HepG2 (cell line): ENCODE results near the gene SLC1A5. TPM values are rescaled to one million over a fixed set of nuclear protein-coding genes. Genes with fewer than 3 reads are reported as not detected.

Experiments
- KDM1A ChIP-seq: IDR thresholded peaks from 2 replicates; pipeline ENCODE4 v1.6.1; 2016; ENCODE audit warnings: missing compliant biosample characterization
- MNT ChIP-seq: fragments of 450-650 bp; IDR thresholded peaks from 2 replicates; pipeline ENCODE4 v1.6.1; 2016
- MYC ChIP-seq: sonication (generic); formaldehyde crosslinking; IDR thresholded peaks from 2 replicates; pipeline ENCODE4 v1.9.0; 2021; ENCODE audit warnings: missing genetic modification reagents, borderline replicate concordance
- RARG ChIP-seq: sonication (generic); formaldehyde crosslinking; IDR thresholded peaks from 2 replicates; pipeline ENCODE4 v1.4.0; 2020; ENCODE audit warnings: low read depth, mild to moderate bottlenecking, missing genetic modification reagents
- SALL1 ChIP-seq: sonication (generic); formaldehyde crosslinking; IDR thresholded peaks from 2 replicates; pipeline ENCODE4 v1.8.0; 2022; ENCODE audit warnings: mild to moderate bottlenecking, missing genetic modification reagents
- ZNF687 ChIP-seq: sonication (generic); formaldehyde crosslinking; IDR thresholded peaks from 2 replicates; pipeline ENCODE4 v1.5.1; 2020; ENCODE audit warnings: mild to moderate bottlenecking, missing genetic modification reagents, moderate library complexity
- polyA plus RNA-seq, 8 experiments: library from polyadenylated mRNA; depleted of rRNA in 3 of 8; stranded (reverse) in 7 of 8; unstranded in 1 of 8; fragments of >200 nt; fragmentation: Illumina TruSeq in 4 of 8; extraction: Trizol in 4 of 8; gene quantifications; 2 replicates each; pipeline versions ENCODE4 v1.2.1 to v1.2.3, GENCODE V29; 2011 to 2016; ENCODE audit warnings: low read depth in 4 of 8, missing spikeins in 1 of 8, mixed read lengths in 1 of 8; ENCODE audit not compliant: insufficient read depth in 1 of 8
- total RNA-seq, 5 experiments: library from RNA; depleted of rRNA; stranded (reverse); fragments of >200 nt; fragmentation: Illumina TruSeq; extraction: Trizol; gene quantifications; 2 replicates each; pipeline ENCODE4 v1.2.3, GENCODE V29; 2016; ENCODE audit warnings: low read depth in 1 of 5

The SLC1A5 gene
- total and polyA plus RNA-seq, 2 of the 13 experiments (the other 11 are each of a cell fraction or from before 2014, with no cell fraction given) = 120 to 159 TPM

- TF ChIP-seq MNT (peak; percentile 31; the same call in 1 of the 2 replicates), SALL1 (CRISPR knock-in tag) (0 out of 2 replicates have a peak, but pooled peaks have one; percentile 13), MYC (CRISPR knock-in tag) (peak; percentile 51; the same call in 1 of the 2 replicates), KDM1A (CRISPR knock-in tag) (0 out of 2 replicates have a peak, but pooled peaks have one; percentile 20), RARG (CRISPR knock-in tag) (no peak), ZNF687 (peak; percentile 68)
These were observed 24.8 kb upstream of the SLC1A5 start (continued) for GRCh38 chr19:46812977-46813838.
